IMR-90 (cell line): ENCODE results near the gene PPP1R13B. TPM values are rescaled to one million over a fixed set of nuclear protein-coding genes. Genes with fewer than 3 reads are reported as not detected.
A peak's percentile ranks its signal among the peaks of the same experiment; 100 is the strongest.

Experiments used
- ATAC-seq: fragments of 200-7000 bp; cut with Tn5 transposase; 2 replicates; pipeline ENCODE4 v1.9.1; 2020; ENCODE audit warnings: low read depth, mild to moderate bottlenecking, moderate library complexity
- BruUV-seq: library from RNA; stranded (reverse); fragments of 400-500 nt; replicated peaks from 2 replicates; lab custom pipeline; 2021; lab: Mats Ljungman, UMichigan
- CTCF ChIA-PET: fragments of 300-600 bp; formaldehyde crosslinking; extraction: SDS; loops from one replicate; lab custom pipeline; 2021; ENCODE audit warnings: antibody characterized with exemption; lab: Yijun Ruan, JAX
- POLR2A ChIA-PET: fragments of 300-600 bp; sonication (Branson Sonifier 250); formaldehyde crosslinking; loops from one replicate; lab custom pipeline; 2022; ENCODE audit warnings: antibody characterized with exemption; ENCODE audit not compliant: unreplicated experiment; lab: Charles Lee
- DNase-seq: peaks from one replicate; pipeline ENCODE4 v3.0.0; 2013
- H2AFZ ChIP-seq: replicated peaks from 2 replicates; pipeline ENCODE3; 2013; ENCODE audit warnings: low read length, mild to moderate bottlenecking; ENCODE audit not compliant: poor library complexity
- H2AK5ac ChIP-seq: 2 replicates; pipeline ENCODE4 v1.6.1; 2013; ENCODE audit warnings: low read depth, low read length, inconsistent platforms
- H2AK9ac ChIP-seq: replicated peaks from 2 replicates; pipeline ENCODE3; 2013; ENCODE audit warnings: mild to moderate bottlenecking, low read depth, low read length, moderate library complexity; ENCODE audit not compliant: poor library complexity
- H2BK120ac ChIP-seq: 2 replicates; pipeline ENCODE4 v1.6.1; 2013; ENCODE audit warnings: low read depth, low read length, inconsistent platforms
- H2BK15ac ChIP-seq: 3 replicates; pipeline ENCODE4 v1.6.1; 2013; ENCODE audit warnings: low read depth, low read length, inconsistent platforms
- H2BK20ac ChIP-seq: 2 replicates; pipeline ENCODE4 v1.6.1; 2013; ENCODE audit warnings: low read depth, mild to moderate bottlenecking, inconsistent platforms, low read length, moderate library complexity
- H2BK5ac ChIP-seq: 2 replicates; pipeline ENCODE4 v1.6.1; 2013; ENCODE audit warnings: mild to moderate bottlenecking, low read depth, low read length, inconsistent platforms; ENCODE audit not compliant: poor library complexity, severe bottlenecking
- H3K14ac ChIP-seq: replicated peaks from 2 replicates; pipeline ENCODE4 v1.6.1; 2013; ENCODE audit warnings: low read depth, low read length, inconsistent platforms
- H3K18ac ChIP-seq: 2 replicates; pipeline ENCODE4 v1.6.1; 2013; ENCODE audit warnings: low read depth, low read length, control low read depth
- H3K23ac ChIP-seq: 2 replicates; pipeline ENCODE4 v1.6.1; 2013; ENCODE audit warnings: low read depth, low read length, inconsistent platforms
- H3K27ac ChIP-seq: 2 replicates; pipeline ENCODE4 v1.5.1; 2013; ENCODE audit warnings: mild to moderate bottlenecking, control low read depth, low read length; ENCODE audit not compliant: insufficient read depth
- H3K27me3 ChIP-seq: 2 replicates; pipeline ENCODE4 v1.6.1; 2013; ENCODE audit warnings: low read length; ENCODE audit not compliant: control insufficient read depth, insufficient read depth
- H3K36me3 ChIP-seq: 2 replicates; pipeline ENCODE4 v1.6.1; 2013; ENCODE audit warnings: low read length, mixed read lengths; ENCODE audit not compliant: control insufficient read depth, insufficient read depth
- H3K4ac ChIP-seq: 2 replicates; pipeline ENCODE4 v1.6.1; 2013; ENCODE audit warnings: low read depth, low read length, inconsistent platforms
- H3K4me1 ChIP-seq: 2 replicates; pipeline ENCODE4 v1.6.1; 2013; ENCODE audit warnings: low read length, mixed read lengths; ENCODE audit not compliant: control insufficient read depth, insufficient read depth
- H3K4me2 ChIP-seq: 2 replicates; pipeline ENCODE4 v1.6.1; 2013; ENCODE audit warnings: low read depth, mild to moderate bottlenecking, control low read depth, low read length, moderate library complexity
- H3K4me3 ChIP-seq: 2 replicates; pipeline ENCODE4 v1.5.1; 2013; ENCODE audit warnings: low read depth, mild to moderate bottlenecking, control low read depth, low read length, moderate library complexity; ENCODE audit not compliant: insufficient read depth
- H3K56ac ChIP-seq: 2 replicates; pipeline ENCODE4 v1.6.1; 2013; ENCODE audit warnings: low read length, inconsistent platforms; ENCODE audit not compliant: insufficient read depth; ENCODE audit errors: extremely low read depth
- H3K79me1 ChIP-seq, 2 experiments: 2 replicates each; pipeline ENCODE4 v1.6.1; 2013; ENCODE audit warnings: low read length in 2 of 2, inconsistent platforms in 1 of 2, low read depth in 1 of 2
- H3K9ac ChIP-seq: 2 replicates; pipeline ENCODE4 v1.6.1; 2013; ENCODE audit warnings: low read depth, low read length, control low read depth
- H3K9me1 ChIP-seq: 2 replicates; pipeline ENCODE4 v1.6.1; 2013; ENCODE audit warnings: low read length, inconsistent platforms; ENCODE audit not compliant: insufficient read depth
- H3K9me3 ChIP-seq: 2 replicates; pipeline ENCODE4 v1.6.1; 2013; ENCODE audit warnings: low read length; ENCODE audit not compliant: control insufficient read depth, insufficient read depth
- H4K20me1 ChIP-seq: 2 replicates; pipeline ENCODE4 v1.6.1; 2013; ENCODE audit warnings: low read length, inconsistent platforms; ENCODE audit not compliant: insufficient read depth
- H4K5ac ChIP-seq: 2 replicates; pipeline ENCODE4 v1.6.1; 2013; ENCODE audit warnings: mild to moderate bottlenecking, low read depth, low read length, control low read depth
- H4K8ac ChIP-seq, 2 experiments: 2 replicates each; pipeline ENCODE4 v1.6.1; 2013; ENCODE audit warnings: low read depth in 2 of 2, low read length in 2 of 2, control low read depth in 1 of 2, inconsistent platforms in 1 of 2
- H4K91ac ChIP-seq: 2 replicates; pipeline ENCODE4 v1.6.1; 2013; ENCODE audit warnings: low read depth, low read length, inconsistent platforms; ENCODE audit not compliant: insufficient read depth
- BHLHE40 ChIP-seq: fragments of 150-350 bp; IDR thresholded peaks from 2 replicates; pipeline ENCODE4 v1.6.1; 2016; ENCODE audit warnings: mild to moderate bottlenecking, low read depth, low read length
- CEBPB ChIP-seq: IDR thresholded peaks from 2 replicates; pipeline ENCODE4 v1.6.1; 2012; ENCODE audit warnings: low read depth, low read length, improper control_type of control experiment
- CHD1 ChIP-seq: IDR thresholded peaks from 2 replicates; pipeline ENCODE4 v1.6.1; 2012; ENCODE audit warnings: low read depth, low read length, improper control_type of control experiment
- FOS ChIP-seq: fragments of 150-350 bp; IDR thresholded peaks from 2 replicates; pipeline ENCODE4 v1.6.1; 2016; ENCODE audit warnings: low read depth, low read length
- MAFK ChIP-seq: IDR thresholded peaks from 2 replicates; pipeline ENCODE4 v1.6.1; 2012; ENCODE audit warnings: low read depth, low read length, improper control_type of control experiment
- MAZ ChIP-seq: IDR thresholded peaks from 2 replicates; pipeline ENCODE4 v1.6.1; 2012; ENCODE audit warnings: low read depth, mild to moderate bottlenecking, low read length, improper control_type of control experiment, moderate library complexity, borderline replicate concordance
- MXI1 ChIP-seq: IDR thresholded peaks from 2 replicates; pipeline ENCODE4 v1.6.1; 2012; ENCODE audit warnings: low read depth, mild to moderate bottlenecking, low read length, moderate library complexity, borderline replicate concordance
- NFE2L2 ChIP-seq: fragments of 150-350 bp; IDR thresholded peaks from 2 replicates; pipeline ENCODE4 v1.6.1; 2016; ENCODE audit warnings: low read depth, mild to moderate bottlenecking, low read length
- POLR2A ChIP-seq: IDR thresholded peaks from 2 replicates; pipeline ENCODE4 v1.6.1; 2012; ENCODE audit warnings: mild to moderate bottlenecking, low read depth, low read length
- RAD21 ChIP-seq: IDR thresholded peaks from 2 replicates; pipeline ENCODE4 v1.6.1; 2012; ENCODE audit warnings: low read length, improper control_type of control experiment
- RCOR1 ChIP-seq: IDR thresholded peaks from 2 replicates; pipeline ENCODE4 v1.6.1; 2012; ENCODE audit warnings: mild to moderate bottlenecking, low read length, improper control_type of control experiment; ENCODE audit not compliant: insufficient replicate concordance
- RFX5 ChIP-seq: IDR thresholded peaks from 2 replicates; pipeline ENCODE4 v1.8.0; 2012; ENCODE audit warnings: low read depth, mild to moderate bottlenecking, low read length, moderate library complexity
- SMC3 ChIP-seq: fragments of 150-350 bp; IDR thresholded peaks from 2 replicates; pipeline ENCODE4 v1.6.1; 2016; ENCODE audit warnings: low read depth, mild to moderate bottlenecking, antibody characterized with exemption, low read length, moderate library complexity
- WGBS, 2 experiments: methylation state at CpG; one replicate each; pipeline versions ENCODE4 v1.1.5 to v1.1.7; 2013; ENCODE audit warnings: missing lambda C conversion rate in 2 of 2; ENCODE audit not compliant: insufficient read length in 1 of 2; ENCODE audit errors: extremely low coverage in 2 of 2; 5-methylcytosine and 5-hydroxymethylcytosine counted together
- dilution Hi-C: fragments of 300-500 bp; cut with HindIII; formaldehyde crosslinking; loops from one replicate; pipeline ENCODE4 v1.14.3; 2018; ENCODE audit warnings: low sequenced_read_pairs; ENCODE audit not compliant: unreplicated experiment
- in situ Hi-C: fragments of 300-500 bp; cut with MboI; formaldehyde crosslinking; loops from 3 replicates; pipeline ENCODE4 v1.14.3; 2019; ENCODE audit warnings: low sequenced_read_pairs, inconsistent platforms, mixed read lengths
- intact Hi-C: fragments of 100-400 bp; cut with micrococcal nuclease; formaldehyde crosslinking; loops from 2 replicates; pipeline ENCODE4 v1.10.0; 2022
- polyA plus RNA-seq, 3 experiments: library from polyadenylated mRNA; depleted of rRNA; stranded (reverse); fragments of >200 nt; gene quantifications; 2 replicates each; pipeline ENCODE4 v1.2.3, GENCODE V29; 2012; ENCODE audit warnings: low replicate concordance in 1 of 3
- total RNA-seq: library from RNA; depleted of rRNA; stranded (reverse); fragments of >200 nt; gene quantifications from 2 replicates; pipeline ENCODE4 v1.2.3, GENCODE V29; 2012
- TF ChIP-seq, protein P1 (sequence below): conservative IDR thresholded peaks from 2 replicates; pipeline ENCODE4 v1.5.1; 2012; ENCODE audit warnings: mild to moderate bottlenecking, low read depth, low read length, improper control_type of control experiment
- TF ChIP-seq, protein P2 (sequence below): fragments of 150-350 bp; IDR thresholded peaks from 2 replicates; pipeline ENCODE4 v1.6.1; 2016; ENCODE audit warnings: low read depth, mild to moderate bottlenecking, low read length, moderate library complexity, borderline replicate concordance
- TF ChIP-seq, protein P3 (sequence below): fragments of 150-350 bp; IDR thresholded peaks from 2 replicates; pipeline ENCODE4 v1.6.1; 2017; ENCODE audit warnings: mild to moderate bottlenecking, antibody characterized with exemption, low read length, low read depth

Gene PPP1R13B
- total and polyA plus RNA-seq, 2 of the 4 experiments (the other 2 are of a cell fraction) = 1.6 to 2.8 TPM

DNA sequence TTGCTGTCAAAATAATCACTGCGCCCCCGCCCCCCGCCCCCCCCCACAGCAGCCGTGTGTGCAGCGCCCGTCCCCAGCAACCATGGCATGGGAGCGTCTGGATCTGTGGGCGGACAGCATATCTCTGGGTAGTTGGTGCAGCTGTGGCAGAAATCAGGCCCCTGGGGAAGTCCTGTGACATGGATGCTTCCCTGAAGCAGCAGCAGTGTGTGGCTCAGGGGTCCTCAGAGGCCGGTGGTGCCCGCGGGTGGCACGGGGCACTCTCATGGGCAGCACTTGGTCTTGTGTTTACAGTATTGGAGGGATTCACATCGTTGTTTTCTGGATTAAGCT is 151.3 kb downstream of the PPP1R13B start:
- Histone ChIP-seq H3K18ac (no peak overlapping the region), H3K9me1 (peaks cover 3% of the 10 kb centered on the region; the same call in 1 of the 2 replicates), H3K4me3 (no peak overlapping the region), H3K4me2 (no peak overlapping the region), H2AFZ (no peak overlapping the region), H3K56ac (no peak overlapping the region), H4K20me1 (peaks cover 55% of the 10 kb centered on the region), H3K4ac (no peak overlapping the region), H4K8ac (no peak overlapping the region), H4K5ac (no peak overlapping the region), H3K36me3 (peaks cover 52% of the 10 kb centered on the region), H3K27ac (peak overlapping the region; percentile 9; the same call in 1 of the 2 replicates), H2BK5ac (peak overlapping the region; percentile 9), H3K14ac (no peak overlapping the region), H3K9ac (no peak overlapping the region), H4K91ac (no peak overlapping the region), H2BK15ac (no peak overlapping the region), H3K9me3 (no peaks in the 10 kb centered on the region), H2AK5ac (no peak overlapping the region), H3K4me1 (peaks cover 15% of the 10 kb centered on the region), H3K23ac (no peak overlapping the region), H3K79me1 (peaks cover 26 to 79% of the 10 kb centered on the region in 2 experiments), H3K27me3 (no peaks in the 10 kb centered on the region), H2BK20ac (no peak overlapping the region), H2AK9ac (no peak overlapping the region), H2BK120ac (no peak overlapping the region)
- CTCF ChIA-PET = no interaction called here
- WGBS, 2 experiments = 49% methylated on average over 6 of the region's 13 CpGs; no CpG with 5 or more reads in 1 of the 2 experiments
- ATAC-seq = peak; percentile 28
- intact Hi-C loops = no loop called here
- no TSS peak for BruUV-seq
- POLR2A ChIA-PET = no interaction called here
- dilution Hi-C loops = no loop called here
- in situ Hi-C loops = no loop called here
- TF ChIP-seq, protein P1, sequence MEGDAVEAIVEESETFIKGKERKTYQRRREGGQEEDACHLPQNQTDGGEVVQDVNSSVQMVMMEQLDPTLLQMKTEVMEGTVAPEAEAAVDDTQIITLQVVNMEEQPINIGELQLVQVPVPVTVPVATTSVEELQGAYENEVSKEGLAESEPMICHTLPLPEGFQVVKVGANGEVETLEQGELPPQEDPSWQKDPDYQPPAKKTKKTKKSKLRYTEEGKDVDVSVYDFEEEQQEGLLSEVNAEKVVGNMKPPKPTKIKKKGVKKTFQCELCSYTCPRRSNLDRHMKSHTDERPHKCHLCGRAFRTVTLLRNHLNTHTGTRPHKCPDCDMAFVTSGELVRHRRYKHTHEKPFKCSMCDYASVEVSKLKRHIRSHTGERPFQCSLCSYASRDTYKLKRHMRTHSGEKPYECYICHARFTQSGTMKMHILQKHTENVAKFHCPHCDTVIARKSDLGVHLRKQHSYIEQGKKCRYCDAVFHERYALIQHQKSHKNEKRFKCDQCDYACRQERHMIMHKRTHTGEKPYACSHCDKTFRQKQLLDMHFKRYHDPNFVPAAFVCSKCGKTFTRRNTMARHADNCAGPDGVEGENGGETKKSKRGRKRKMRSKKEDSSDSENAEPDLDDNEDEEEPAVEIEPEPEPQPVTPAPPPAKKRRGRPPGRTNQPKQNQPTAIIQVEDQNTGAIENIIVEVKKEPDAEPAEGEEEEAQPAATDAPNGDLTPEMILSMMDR = no peak
- no peak for TF ChIP-seq MXI1
- no peak for TF ChIP-seq POLR2A
- TF ChIP-seq CHD1 = no peak
- TF ChIP-seq MAZ = no peak
- TF ChIP-seq FOS = no peak
- no peak for TF ChIP-seq RFX5
- no peak for TF ChIP-seq NFE2L2
- TF ChIP-seq, protein P2, sequence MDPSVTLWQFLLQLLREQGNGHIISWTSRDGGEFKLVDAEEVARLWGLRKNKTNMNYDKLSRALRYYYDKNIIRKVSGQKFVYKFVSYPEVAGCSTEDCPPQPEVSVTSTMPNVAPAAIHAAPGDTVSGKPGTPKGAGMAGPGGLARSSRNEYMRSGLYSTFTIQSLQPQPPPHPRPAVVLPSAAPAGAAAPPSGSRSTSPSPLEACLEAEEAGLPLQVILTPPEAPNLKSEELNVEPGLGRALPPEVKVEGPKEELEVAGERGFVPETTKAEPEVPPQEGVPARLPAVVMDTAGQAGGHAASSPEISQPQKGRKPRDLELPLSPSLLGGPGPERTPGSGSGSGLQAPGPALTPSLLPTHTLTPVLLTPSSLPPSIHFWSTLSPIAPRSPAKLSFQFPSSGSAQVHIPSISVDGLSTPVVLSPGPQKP = no peak
- no peak for TF ChIP-seq BHLHE40
- TF ChIP-seq, protein P3, sequence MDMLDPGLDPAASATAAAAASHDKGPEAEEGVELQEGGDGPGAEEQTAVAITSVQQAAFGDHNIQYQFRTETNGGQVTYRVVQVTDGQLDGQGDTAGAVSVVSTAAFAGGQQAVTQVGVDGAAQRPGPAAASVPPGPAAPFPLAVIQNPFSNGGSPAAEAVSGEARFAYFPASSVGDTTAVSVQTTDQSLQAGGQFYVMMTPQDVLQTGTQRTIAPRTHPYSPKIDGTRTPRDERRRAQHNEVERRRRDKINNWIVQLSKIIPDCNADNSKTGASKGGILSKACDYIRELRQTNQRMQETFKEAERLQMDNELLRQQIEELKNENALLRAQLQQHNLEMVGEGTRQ = no peak
- no peak for TF ChIP-seq CEBPB
- TF ChIP-seq SMC3 = no peak
- no peak for TF ChIP-seq MAFK
- no peak for TF ChIP-seq RAD21
- no peak for TF ChIP-seq RCOR1
- no peak for DNase-seq
